Measurements from ENCODE around the gene KCNN3.
A peak's percentile ranks its signal among the peaks of the same experiment; 100 is the strongest.

Gene KCNN3

GRCh38 chr1:154791292-154792166, 78.6 kb downstream of the KCNN3 start (continued):
- no peak for TF ChIP-seq ZNF114 (tag by site-specific recombination; IDR thresholded peaks at IDR 0.05)
- peak; percentile 56; the same call in 1 of the 2 replicates for TF ChIP-seq ZNF366 (tag by site-specific recombination; conservative IDR thresholded peaks at IDR 0.05)
- TF ChIP-seq PRDM2 (tag by site-specific recombination; IDR thresholded peaks at IDR 0.05; ENCODE audit: borderline replicate concordance), result no peak

- Histone ChIP-seq H3K4me3 (ENCODE audit: low read depth, low read length) (no peak overlapping the region), H3K27ac (ENCODE audit: extremely low read depth, low read depth, low read length) (no peak overlapping the region), H3K4me1 (ENCODE audit: control insufficient read depth, insufficient read depth, low read length) (peaks cover 7% of the 10 kb centered on the region), H3K36me3 (ENCODE audit: control insufficient read depth in 2 of 2, insufficient read depth in 1 of 2, low read length in 2 of 2) (no peaks in the 10 kb centered on the region), H3K9me3 (ENCODE audit: control insufficient read depth, insufficient read depth, low read depth, low read length) (no peaks in the 10 kb centered on the region)
- POLR2A ChIA-PET, result interaction anchor here (0.6 kb wide), 1 partner anchor 693 kb away, joined by 3 read pairs; no protein-coding TSS in a partner anchor
- TF ChIP-seq EGR2 (tag by site-specific recombination; IDR thresholded peaks at IDR 0.05; ENCODE audit: low read depth) (no peak), PRDM10 (tag by site-specific recombination; IDR thresholded peaks at IDR 0.05) (0 out of 2 replicates have a peak, but pooled peaks have one; percentile 21)
- CTCF ChIA-PET, result interaction anchor here (0.7 kb wide), 1 partner anchor 14 kb away, joined by 3 read pairs; no protein-coding TSS in a partner anchor
Observed at GRCh38 chr1:154788886-154789285, 81.2 kb downstream of the KCNN3 start.

- H3K9me3 ChIP-seq (ENCODE audit: control insufficient read depth, insufficient read depth, low read depth, low read length), result no peaks in the 10 kb centered on the region
- H3K4me3 ChIP-seq (ENCODE audit: low read depth, low read length), result no peak overlapping the region
- CTCF ChIA-PET, result interaction anchor here (0.7 kb wide), 1 partner anchor 14 kb away, joined by 3 read pairs; no protein-coding TSS in a partner anchor
- TF ChIP-seq ZNF513 (tag by site-specific recombination; IDR thresholded peaks at IDR 0.05) (no peak), SP7 (tag by site-specific recombination; IDR thresholded peaks at IDR 0.05) (no peak), ZNF10 (tag by site-specific recombination; IDR thresholded peaks at IDR 0.05) (no peak), ZNF2 (tag by site-specific recombination; IDR thresholded peaks at IDR 0.05) (no peak), ZBTB8A (tag by site-specific recombination; IDR thresholded peaks at IDR 0.05) (no peak), ZNF449 (tag by site-specific recombination; IDR thresholded peaks at IDR 0.05) (no peak), ZFP3 (tag by site-specific recombination; IDR thresholded peaks at IDR 0.05; ENCODE audit: low read depth) (no peak)
- no peaks in the 10 kb centered on the region for H3K36me3 ChIP-seq (ENCODE audit: control insufficient read depth in 2 of 2, insufficient read depth in 1 of 2, low read length in 2 of 2)
- no peak overlapping the region for H3K27ac ChIP-seq (ENCODE audit: extremely low read depth, low read depth, low read length)
- POLR2A ChIA-PET, result no interaction called here
- H3K4me1 ChIP-seq (ENCODE audit: control insufficient read depth, insufficient read depth, low read length), result peaks cover 7% of the 10 kb centered on the region
Observed at GRCh38 chr1:154788110-154788870, 81.8 kb downstream of the KCNN3 start.
